NCI-H2081 treated with DMSO at 0.1 percent for 48 hours (cell line): Measurements from ENCODE around the gene SLC13A2.
A peak's percentile ranks its signal among the peaks of the same experiment; 100 is the strongest.
"Not testable (repeated sequence)": the region's sequence is repeated elsewhere in the genome, so short reads cannot be mapped to it uniquely, and the experiment has no call there.

ENCODE experiments used
- DNase-seq: peaks from one replicate; lab custom pipeline; 2025; lab: John Stamatoyannopoulos, UW

Gene SLC13A2, protein sequence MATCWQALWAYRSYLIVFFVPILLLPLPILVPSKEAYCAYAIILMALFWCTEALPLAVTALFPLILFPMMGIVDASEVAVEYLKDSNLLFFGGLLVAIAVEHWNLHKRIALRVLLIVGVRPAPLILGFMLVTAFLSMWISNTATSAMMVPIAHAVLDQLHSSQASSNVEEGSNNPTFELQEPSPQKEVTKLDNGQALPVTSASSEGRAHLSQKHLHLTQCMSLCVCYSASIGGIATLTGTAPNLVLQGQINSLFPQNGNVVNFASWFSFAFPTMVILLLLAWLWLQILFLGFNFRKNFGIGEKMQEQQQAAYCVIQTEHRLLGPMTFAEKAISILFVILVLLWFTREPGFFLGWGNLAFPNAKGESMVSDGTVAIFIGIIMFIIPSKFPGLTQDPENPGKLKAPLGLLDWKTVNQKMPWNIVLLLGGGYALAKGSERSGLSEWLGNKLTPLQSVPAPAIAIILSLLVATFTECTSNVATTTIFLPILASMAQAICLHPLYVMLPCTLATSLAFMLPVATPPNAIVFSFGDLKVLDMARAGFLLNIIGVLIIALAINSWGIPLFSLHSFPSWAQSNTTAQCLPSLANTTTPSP

DNA sequence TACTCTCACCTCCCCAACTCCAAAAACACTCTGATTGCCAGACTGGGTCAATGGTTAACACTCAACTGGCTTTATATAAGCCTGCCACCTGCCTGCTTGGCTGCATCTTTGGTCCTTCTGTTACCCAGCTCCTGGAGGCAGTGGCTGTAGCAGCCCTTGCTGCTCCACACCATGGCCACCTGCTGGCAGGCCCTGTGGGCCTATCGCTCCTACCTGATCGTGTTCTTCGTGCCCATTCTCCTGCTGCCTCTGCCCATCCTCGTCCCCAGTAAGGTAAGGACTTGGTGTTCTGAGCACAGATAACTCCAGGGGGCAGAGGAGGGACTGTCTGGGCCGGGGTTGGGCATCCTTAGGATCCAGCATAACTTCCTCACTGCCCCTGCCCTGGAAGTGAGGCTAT is at the start of gene SLC13A2:
Gene SLC13A2 (plus strand): TSS at position 103 of the 400 bp plus-strand sequence. CDS start 69 bp downstream, at position 172.
- no peak for DNase-seq

DNA sequence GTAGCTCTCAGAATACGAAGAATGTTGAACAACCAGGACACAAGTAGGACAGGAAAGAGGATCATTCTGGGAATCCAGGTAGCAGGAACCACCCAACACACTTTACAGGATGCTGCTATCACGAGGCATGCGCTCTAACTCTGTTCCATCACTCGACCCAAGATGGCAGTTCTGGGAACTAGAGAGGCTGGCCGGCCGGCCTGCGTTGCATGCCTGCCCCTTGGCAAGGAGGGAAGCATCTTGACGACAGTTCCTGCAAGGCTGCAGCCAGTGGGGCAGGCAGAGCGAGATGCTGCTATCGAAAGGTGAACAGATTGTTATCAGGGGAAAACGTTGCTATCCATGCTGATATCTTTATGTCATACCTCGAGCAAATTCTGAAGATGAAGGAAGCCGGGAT is 48.2 kb upstream of the SLC13A2 start:
- no peak for DNase-seq

DNA sequence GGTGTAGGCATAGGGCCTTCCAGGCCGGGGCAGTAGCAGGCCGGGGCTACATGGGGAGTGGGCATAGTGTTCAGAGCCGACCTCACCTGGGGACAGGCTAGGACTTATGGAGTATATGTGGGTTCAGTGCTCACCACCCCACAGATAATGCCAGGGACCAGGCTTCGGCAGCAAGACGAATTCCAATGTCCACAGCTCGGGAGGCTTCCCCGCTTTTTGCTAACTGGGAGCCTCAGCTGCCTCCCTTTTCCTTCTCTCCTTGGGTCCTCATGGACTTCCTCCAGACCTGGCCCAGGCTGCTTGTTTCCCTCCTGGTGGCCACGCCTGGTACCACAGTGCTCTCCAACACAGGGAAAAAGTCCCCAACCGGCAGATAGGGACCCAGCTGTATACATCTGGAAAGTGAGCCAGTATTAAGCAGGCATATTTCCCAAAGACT is 47.3 kb upstream of the SLC13A2 start:
- DNase-seq = no peak

DNA sequence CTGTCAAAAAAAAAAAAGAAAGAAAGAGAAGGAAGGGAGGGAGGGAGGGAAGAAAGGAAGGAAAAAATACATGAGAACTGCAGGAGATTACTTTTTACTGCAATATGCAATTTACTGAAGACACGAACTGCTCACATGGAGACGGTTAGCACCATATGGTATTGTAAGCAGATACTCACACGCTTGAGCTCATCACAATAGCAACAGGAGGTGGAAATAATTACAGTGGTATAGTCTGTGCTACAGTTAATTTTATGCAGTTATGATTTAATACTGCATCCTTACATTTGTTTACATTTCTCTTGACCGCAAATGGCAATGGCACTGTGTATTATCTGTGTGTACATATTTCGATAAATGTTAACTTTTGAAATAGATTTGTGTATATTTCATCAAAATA is 46.1 kb upstream of the SLC13A2 start:
- peak; percentile 42 for DNase-seq

DNA sequence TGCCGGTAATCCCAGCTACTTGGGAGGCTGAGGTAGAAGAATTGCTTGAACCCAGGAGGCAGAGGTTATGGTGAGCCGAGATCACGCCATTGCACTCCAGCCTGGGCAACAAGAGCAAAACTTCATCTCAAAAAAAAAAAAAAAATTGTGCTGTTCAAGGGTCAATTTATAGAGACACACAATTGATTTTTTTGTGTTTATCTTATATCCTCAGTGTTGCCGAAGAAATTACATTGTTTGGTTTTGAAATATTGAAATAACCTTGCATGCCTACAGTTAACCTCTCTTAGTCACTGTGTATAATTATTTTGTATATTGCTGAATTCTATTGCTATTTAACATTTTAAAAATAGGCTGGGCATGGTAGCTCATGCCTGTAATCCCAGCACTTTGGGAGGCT is 45.5 kb upstream of the SLC13A2 start:
- DNase-seq = not testable (repeated sequence)

DNA sequence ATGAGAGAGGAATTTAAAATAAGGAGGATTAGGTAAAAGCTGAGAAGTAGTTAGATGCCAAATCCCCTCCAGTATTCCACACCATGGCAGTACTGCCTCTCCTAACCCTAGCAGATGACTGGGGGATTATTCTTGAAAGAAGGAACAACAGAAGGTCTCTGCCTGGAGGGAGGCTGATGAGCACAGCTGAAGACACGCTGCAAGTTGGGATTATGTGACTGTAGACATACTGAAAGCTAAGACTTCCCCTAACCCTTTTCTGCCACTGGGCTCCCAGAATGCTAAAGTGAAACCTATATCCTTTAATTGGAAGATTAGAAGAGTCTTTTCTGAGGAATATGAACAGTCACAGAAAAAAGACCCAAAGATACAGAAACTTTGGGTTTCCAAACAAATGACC is 39.7 kb upstream of the SLC13A2 start:
- no peak for DNase-seq

DNA sequence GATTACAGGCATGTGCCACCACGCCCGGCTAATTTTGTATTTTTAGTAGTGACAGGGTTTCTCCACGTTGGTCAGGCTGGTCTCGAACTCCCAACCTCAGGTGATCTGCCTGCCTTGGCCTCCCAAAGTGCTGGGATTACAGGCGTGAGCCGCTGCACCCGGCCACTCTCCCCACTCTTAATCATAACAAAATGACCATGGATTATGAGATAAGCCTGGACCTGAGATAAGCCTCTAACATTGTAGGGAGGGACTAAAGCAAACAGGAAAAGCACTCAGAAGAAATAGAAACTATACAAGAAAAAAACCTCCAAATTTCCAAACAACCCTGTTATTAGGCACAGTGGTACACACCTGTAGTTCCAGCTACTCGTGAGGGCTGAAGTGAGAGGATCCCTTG is 39.1 kb upstream of the SLC13A2 start:
- DNase-seq = not testable (repeated sequence)

DNA sequence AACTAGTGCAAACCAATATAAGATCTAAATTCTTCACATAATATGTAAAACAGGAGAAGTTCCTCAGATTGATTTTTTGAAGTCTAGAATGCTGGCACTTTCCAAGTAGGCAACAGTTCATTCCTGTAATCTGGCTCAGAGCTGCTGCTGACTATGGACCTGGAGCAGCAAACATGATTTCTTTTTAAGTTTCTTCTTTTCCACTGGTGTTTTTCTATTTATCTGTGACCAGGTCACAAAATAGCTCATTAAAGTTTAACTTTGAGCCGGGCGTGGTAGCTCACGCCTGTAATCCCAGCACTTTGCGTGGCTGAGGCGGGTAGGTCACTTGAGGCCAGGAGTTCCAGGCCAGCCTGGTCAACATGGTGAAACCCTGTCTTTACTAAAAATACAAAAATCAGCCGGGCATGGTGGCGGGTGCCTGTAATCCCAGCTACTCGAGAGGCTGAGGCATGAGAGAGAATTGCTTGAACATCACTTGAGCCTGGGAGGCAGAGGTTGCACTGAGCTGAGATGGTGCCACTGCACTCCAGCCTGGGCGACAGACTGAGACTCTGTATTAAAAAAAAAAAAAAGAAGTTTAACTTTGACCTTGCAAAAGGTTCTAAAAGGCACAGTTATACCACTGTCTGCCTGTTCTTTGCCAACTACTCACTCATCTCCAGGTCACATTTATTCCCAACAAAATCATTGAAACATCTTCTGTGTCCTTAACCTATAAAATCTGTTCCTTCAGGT is 29.4 kb upstream of the SLC13A2 start:
- no peak for DNase-seq

DNA sequence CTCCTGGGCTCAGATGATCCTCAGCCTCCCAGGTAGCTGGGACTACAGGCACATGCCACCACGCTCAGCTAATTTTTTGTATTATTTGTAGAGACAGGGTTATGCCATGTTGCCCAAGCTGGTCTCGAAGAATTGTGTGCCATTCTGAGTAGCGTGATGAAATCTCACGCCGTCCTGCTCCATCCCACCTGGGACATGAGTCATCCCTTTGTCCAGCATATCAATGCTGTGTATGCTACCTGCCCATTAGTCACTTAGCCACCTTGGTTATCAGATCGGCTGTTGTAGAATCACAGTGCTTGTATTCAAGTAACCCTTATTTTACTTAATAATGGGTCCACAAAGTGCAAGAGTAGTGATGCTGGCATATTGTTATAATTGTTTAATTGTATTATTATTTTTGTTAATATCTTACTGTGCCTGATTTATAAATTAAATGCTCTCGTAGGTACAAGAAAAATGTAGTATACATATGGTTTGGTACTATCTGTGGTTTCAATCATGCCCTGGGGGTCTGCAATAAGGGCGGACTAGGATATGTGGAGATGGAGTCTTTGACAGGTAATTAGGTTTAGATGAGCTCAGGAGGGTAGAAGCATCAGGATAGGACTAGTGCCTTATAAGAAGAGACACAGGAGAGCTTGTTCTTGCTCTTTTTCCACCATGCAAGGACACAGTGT is 26.6 kb upstream of the SLC13A2 start:
- DNase-seq = no peak

DNA sequence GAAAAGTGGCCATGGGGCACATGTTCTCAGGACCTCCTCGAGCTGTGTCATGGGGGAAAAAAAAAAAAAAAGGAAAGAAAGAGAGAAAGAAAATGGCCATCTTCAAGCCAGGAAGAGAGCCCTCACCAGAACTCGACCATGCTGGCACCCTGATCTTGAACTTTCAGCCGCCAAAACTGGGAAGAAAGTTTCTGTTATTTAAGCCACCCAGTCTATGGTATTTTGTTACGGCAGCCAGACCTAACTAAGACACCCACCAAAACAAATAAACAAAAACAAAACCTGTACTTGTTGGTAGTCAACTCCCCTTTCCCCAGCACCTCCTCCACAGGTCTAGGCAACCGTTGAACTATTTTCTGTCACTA is 26.1 kb upstream of the SLC13A2 start:
- no peak for DNase-seq

DNA sequence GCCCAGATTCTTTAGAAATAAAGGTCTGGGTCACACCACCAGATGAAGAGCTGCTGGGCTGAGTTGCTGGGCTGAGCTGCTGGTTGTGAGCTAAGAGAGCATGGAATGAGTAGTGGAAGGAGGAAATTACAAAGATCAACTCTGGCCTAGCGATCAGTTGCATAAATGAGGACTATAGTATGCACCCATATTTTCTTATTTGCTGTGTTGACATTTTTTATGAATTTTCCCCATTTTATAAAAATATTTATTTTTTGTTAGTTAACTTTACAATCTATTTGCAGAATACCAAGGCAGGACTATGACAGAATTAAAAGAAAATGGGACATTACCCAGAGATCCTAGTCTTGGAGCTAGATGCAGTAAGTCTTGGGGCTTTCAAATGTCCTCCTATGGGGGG is 23.6 kb upstream of the SLC13A2 start:
- no peak for DNase-seq

DNA sequence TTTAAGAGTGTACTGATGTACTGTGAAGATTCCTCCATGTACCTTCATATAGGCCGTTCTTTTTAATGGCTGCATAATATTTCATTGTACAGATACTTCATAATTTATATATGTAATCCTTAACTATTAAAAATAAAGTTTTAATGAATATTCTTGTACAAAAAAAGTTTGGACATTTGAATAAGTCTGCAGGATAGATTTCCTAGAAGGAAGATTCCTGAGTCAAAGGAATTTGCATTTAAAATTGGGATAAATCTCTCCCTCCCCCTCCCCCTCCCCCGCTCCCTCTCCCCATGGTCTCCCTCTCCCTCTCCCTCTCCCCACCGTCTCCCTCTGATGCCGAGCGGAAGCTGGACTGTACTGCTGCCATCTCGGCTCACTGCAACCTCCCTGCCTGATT is 15.6 kb upstream of the SLC13A2 start:
- no peak for DNase-seq

DNA sequence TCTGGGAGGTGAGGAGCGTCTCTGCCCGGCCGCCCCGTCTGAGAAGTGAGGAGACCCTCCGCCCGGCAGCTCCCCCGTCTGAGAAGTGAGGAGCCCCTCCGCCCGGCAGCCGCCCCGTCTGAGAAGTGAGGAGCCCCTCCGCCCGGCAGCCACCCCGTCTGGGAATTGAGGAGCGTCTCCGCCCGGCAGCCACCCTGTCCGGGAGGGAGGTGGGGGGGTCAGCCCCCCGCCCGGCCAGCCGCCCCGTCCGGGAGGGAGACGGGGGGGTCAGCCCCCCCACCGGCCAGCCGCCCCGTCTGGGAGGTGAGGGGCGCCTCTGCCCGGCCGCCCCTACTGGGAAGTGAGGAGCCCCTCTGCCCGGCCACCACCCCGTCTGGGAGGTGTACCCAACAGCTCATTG is 14.6 kb upstream of the SLC13A2 start:
- not testable (repeated sequence) for DNase-seq

DNA sequence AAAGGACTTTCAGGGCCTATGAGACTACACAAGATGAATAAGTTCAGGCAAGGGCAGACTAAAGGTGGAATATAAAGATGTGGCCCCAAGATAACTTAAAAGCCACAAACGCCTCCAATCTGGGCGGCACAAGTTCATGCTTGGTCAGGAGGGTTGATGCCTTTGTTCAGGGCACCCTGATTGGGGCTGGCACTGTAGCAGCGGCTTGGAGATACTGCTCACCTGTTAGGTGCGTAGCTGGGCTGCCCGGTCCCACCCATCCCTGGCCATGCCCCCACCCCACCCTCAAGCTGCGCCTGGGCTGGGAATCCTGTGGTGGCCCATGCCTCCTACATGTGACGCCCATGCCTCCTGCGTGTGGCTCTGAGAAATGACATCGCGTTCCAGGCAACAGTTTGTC is 12.5 kb upstream of the SLC13A2 start:
- DNase-seq = no peak

DNA sequence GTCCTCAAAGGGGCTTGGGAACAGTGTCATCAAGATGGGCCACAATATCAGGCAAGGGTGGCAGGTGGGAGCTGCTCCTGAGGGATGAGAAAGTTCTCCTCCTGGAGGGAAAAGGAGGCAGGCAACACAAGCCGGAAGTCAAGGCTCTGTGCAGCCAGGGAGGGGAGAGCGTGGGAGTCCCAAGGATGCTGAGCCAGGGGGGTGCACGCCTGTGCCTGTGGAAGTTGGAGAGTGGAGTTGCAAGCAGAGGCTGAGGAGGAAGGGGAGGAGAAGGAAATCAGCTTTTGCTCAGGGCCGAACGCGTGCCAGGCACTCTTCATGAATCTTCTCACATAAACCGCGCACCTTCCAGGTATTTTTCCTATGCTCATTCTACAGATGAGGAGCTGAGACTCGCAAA is 7.4 kb upstream of the SLC13A2 start:
- no peak for DNase-seq

DNA sequence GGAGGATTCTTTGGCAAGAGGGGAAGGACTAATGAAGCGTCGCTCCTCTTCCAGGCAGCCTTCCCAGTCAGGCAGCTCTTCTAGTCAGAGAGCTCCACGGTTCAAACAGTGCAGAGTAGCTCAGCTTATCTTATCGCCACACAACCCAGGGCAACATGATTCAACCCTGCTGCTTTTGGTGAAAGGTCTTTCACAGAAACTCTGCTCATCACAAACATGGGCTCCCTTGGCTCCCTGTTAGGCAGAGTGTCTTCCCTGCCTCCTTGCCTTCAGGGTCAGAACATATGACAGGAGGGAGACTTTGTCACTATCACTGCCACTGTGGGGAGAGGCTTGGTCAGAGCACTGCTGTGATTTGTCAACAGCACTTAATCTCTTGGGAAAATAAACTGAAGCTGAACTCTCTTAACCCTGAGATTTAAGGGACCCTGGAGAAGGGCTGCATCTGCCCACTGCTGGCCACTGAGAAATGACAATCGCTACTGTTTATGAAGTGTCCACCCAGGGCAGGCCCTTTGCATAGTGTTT is 6.9 kb upstream of the SLC13A2 start:
- DNase-seq = no peak

DNA sequence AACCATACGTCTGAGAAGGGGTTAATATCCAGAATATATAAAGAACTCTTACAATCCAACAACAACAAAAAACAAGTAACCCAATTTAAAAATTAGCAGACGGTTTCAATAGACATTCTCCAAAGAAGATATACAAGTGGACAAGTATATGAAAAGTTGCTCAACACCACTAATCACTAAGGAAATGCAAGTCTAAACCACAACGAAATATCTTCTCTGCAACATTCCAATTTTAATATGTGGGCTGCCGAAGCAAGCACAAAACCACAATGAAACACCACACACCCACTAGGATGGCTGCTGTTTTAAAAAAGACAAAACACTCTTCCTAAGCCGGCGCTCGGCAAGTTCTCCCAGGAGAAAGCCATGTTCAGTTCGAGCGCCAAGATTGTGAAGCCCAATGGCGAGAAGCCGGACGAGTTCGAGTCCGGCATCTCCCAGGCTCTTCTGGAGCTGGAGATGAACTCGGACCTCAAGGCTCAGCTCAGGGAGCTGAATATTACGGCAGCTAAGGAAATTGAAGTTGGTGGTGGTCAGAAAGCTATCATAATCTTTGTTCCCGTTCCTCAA is 5.9 kb upstream of the SLC13A2 start:
- no peak for DNase-seq

DNA sequence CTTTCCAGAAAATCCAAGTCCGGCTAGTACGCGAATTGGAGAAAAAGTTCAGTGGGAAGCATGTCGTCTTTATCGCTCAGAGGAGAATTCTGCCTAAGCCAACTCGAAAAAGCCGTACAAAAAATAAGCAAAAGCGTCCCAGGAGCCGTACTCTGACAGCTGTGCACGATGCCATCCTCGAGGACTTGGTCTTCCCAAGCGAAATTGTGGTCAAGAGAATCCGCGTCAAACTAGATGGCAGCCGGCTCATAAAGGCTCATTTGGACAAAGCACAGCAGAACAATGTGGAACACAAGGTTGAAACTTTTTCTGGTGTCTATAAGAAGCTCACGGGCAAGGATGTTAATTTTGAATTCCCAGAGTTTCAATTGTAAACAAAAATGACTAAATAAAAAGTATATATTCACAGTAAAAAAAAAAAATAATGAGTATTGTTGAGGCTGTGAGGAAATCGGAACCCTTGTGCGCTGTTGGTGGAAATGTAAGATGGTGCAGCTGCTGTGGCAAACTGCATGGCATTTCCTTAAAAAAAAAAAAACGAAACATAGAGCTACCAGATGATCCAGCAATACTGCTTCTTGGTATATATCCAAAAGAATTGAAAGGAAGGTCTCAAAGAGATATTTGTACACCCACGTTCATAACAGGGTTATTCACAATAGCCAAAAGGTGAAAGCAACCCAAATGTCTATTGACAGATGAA is 5.3 kb upstream of the SLC13A2 start:
- not testable (repeated sequence) for DNase-seq

DNA sequence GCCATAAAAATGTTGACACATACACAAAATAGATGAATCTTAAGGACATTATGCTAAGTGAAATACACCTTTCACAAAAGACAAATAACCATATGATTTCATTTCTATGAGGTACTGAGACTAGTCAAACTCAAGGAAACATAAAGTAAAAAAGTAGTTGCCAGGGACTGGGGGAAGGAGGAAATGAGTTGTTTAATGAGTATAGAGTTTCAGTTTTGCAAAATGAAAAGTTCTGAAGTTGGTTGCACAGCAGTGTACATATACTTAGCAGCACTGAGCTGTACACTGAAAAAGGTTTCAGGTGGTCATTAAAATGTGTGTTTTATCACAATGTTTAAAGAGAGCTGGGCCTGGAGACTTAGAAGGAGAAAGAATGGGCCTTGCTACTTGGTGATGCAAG is 4.7 kb upstream of the SLC13A2 start:
- DNase-seq = no peak

DNA sequence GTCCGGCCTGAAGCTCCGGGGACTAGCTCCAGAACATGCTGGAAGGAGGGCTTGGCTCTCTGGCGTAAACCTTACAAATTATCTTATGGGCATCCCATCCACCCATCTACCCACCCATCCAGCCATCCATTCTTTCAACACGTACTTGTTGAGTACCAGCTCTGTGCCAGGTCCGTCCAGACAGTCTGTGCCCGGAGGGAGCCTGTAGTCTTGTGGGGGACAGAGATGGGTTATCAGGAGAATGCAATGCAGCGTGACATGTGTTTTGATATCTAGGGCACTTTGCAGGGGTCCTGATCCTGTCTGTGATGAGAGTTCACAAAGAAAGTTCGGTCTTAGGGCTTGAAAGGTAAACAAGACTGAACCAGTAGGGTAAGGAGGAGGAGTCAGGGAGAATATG is 4.1 kb upstream of the SLC13A2 start:
- no peak for DNase-seq

DNA sequence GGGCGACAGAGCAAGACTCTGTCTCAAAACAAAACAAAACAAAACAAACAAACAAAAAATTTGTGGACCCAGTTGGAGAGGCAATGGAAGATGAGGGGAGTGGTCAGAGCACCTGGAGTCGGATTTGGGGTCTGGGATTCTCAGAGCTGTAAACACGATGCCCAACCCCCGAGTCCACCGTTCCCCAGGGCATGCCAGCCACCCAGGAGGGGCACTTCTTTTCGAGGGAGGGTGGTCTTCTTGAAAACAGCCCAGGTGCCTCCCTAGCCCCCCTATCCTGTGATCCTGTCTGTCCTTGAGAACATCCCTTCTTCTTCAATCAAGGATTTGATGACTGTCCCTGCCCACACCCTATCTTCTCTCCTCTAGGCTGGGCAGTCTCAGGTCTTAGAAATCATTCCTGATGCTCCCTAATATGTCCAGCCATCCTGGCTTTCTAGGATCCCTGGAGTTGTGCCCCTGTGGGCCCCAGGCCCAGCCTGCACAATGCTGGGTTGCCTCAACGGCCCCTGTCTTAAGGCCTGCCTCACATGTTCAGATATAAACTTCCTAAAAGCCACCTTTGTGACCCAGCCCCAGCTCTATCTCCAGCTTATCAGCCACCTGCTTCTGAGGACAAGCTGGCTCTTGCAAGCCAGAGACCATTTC is 3.1 kb upstream of the SLC13A2 start:
- no peak for DNase-seq
